Limb (tissue), 2 donors: ENCODE data around the gene FGF7.
"Not testable (repeated sequence)": the region's sequence is repeated elsewhere in the genome, so short reads cannot be mapped to it uniquely, and the experiment has no call there.

Experiments
- DNase-seq, 2 donors: peaks; one replicate each; pipeline ENCODE4 v3.0.0-alpha.2; 2016; ENCODE audit errors: extremely low spot score in 2 of 2

The FGF7 gene

GRCh38 chr15:49423021-49423420 lies at the start of gene FGF7:
FGF7 (plus strand) TSS chr15:49423242; CDS start chr15:49424298, 1,056 bp downstream.
- DNase-seq, result peak; percentile 32 to 77

GRCh38 chr15:49379996-49380395 lies 43.0 kb upstream of the FGF7 start:
- no peak for DNase-seq

GRCh38 chr15:49380912-49381311 lies 42.1 kb upstream of the FGF7 start:
- DNase-seq, result no peak

- no peak for DNase-seq
These were observed 40.6 kb upstream of the FGF7 start for GRCh38 chr15:49382394-49382793.

- DNase-seq, result no peak
These were observed 39.8 kb upstream of the FGF7 start for GRCh38 chr15:49383266-49383665.

- no peak for DNase-seq
These were observed 35.6 kb upstream of the FGF7 start for GRCh38 chr15:49387471-49387870.

- not testable (repeated sequence) for DNase-seq
These were observed 20.3 kb upstream of the FGF7 start for GRCh38 chr15:49402515-49403296.

- no peak for DNase-seq
These were observed 16.5 kb upstream of the FGF7 start for GRCh38 chr15:49406352-49407118.

- no peak for DNase-seq
These were observed 12.4 kb upstream of the FGF7 start for GRCh38 chr15:49410641-49411040.

- no peak for DNase-seq
These were observed 10.2 kb upstream of the FGF7 start for GRCh38 chr15:49412797-49413196.

- no peak for DNase-seq
These were observed 7.9 kb upstream of the FGF7 start for GRCh38 chr15:49415149-49415548.

GRCh38 chr15:49415638-49416037 lies 7.4 kb upstream of the FGF7 start:
- DNase-seq, result no peak

- no peak for DNase-seq
These were observed 4.2 kb upstream of the FGF7 start for GRCh38 chr15:49418811-49419210.

- DNase-seq, result peak; percentile 53 to 69
These were observed 1.1 kb upstream of the FGF7 start for GRCh38 chr15:49421991-49422390.

- no peak for DNase-seq
These were observed 984 bp downstream of the FGF7 start for GRCh38 chr15:49423901-49424550.

- no peak for DNase-seq
These were observed 1.9 kb downstream of the FGF7 start for GRCh38 chr15:49424954-49425353.

GRCh38 chr15:49427372-49427771 lies 4.3 kb downstream of the FGF7 start:
- no peak for DNase-seq

GRCh38 chr15:49428409-49429095 lies 5.5 kb downstream of the FGF7 start:
- no peak for DNase-seq

GRCh38 chr15:49430046-49430445 lies 7.0 kb downstream of the FGF7 start:
- DNase-seq, result no peak

GRCh38 chr15:49435174-49435573 lies 12.1 kb downstream of the FGF7 start:
- no peak for DNase-seq

- DNase-seq, result no peak
These were observed 13.7 kb downstream of the FGF7 start for GRCh38 chr15:49436751-49437150.
